Epidermal melanocyte (primary cell): ENCODE measurements around the gene HPF1.
"Not testable (repeated sequence)": the region's sequence is repeated elsewhere in the genome, so short reads cannot be mapped to it uniquely, and the experiment has no call there.

Experiments used
- DNase-seq: peaks from one replicate; pipeline ENCODE4 v3.0.0; 2011; ENCODE audit warnings: low spot score; ENCODE audit not compliant: insufficient read length

Gene HPF1

DNA sequence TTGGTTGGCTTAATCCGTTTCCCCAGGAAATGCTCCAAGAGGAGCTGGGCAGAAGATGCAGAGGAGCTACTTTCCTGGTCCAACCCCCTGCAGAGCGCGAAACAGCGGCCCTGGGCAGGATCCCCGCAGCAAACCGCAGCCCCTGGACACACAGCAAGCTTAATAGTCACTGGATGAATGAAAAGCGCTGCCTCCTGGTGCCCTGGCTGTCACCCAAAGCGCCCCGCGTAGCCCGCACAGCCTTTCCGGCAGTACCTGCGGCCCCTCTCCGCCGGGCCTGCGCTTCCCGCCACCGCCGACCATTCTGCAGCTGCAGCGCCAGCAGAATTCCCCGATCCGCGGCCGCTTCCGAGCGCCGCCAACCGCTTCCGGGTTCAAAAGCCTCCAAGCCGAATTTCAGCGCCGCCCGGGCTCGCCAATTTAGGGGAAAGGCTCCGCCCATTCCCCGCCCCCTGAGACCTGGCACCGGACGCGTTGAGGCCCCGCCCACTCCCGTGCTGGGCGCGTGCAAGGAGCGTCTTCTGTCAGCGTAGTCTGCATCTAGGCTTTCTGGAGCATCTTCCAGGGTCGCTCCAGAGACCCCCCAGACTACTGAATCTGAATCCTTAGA lies at the start of gene HPF1:
TSS of gene HPF1 (minus strand) at position 370 of the 610 bp plus-strand sequence. CDS start at position 303, 67 bp downstream.
- peak; percentile 86 for DNase-seq

DNA sequence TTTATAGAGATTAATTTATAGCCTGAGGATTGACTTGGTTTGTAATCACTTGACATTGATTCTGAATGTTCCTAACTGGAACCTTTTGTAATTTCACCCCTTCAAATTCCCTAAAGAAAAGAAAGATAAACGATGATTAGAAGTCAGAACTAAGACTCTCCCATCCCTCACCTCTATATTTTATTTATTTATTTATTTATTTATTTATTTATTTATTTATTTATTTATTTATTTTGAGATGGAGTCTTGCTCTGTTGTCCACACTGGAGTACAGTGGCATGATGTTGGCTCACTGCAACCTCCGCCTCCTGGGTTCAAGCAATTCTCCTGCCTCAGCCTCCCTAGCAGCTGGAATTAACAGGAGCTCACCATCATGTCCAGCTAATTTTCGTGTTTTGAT lies 49.0 kb upstream of the HPF1 start:
- DNase-seq: not testable (repeated sequence)

DNA sequence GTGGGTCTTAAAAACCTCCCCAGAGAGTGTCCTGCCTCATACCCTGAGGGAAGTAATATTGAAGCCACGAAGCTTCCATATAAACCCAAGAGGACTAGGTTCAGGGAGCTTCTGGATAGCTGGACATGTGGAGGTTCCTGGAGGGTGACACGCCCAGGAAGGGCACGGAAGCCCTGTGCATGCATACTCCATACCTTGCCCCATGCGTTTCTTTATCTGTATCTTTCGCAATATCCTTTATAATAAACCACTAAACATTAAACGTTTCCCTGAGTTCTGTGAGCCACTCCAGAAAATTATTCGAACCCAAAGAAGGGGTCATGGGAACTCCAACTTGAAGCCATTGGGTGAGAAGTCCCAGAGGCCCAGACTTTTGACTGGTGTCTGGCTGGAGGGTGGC lies 45.7 kb upstream of the HPF1 start:
- DNase-seq: no peak

DNA sequence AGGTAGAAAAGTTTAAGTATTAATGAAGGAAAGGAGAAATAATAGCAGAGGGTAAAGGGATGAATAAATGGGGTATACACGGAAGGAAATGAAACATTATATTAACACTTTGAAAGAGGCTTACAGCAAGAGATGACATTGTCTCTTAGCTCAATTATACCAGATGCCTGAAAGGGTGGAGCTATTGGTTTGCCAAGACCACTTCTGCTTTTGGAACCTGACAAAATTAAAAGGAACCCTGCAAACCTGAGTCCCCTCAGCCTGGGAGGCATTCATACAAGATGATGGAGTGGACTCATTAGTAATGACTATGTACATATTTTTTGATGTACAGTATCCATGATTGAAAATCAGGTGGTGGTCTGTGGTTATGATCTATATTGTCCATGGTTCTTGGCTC lies 45.1 kb upstream of the HPF1 start:
- DNase-seq: no peak

DNA sequence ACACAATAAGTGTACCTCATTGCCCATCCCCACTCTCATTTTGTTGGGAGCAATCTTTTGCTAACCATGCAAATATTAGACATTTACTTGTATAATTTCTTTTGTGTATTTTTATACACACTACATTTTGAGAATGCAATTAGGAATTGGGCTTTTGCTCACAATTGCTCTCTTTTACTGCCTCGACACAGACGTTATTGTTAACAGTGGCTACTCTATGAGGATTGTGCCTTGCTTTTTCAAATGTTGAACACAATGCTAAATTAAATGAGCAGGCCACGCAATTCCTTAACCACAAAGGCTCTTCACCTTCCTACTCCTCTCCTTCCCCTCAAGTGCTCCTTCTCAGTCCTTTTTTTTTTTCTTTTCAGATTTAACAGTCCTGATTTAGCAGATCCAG lies 42.8 kb upstream of the HPF1 start:
- DNase-seq: no peak

DNA sequence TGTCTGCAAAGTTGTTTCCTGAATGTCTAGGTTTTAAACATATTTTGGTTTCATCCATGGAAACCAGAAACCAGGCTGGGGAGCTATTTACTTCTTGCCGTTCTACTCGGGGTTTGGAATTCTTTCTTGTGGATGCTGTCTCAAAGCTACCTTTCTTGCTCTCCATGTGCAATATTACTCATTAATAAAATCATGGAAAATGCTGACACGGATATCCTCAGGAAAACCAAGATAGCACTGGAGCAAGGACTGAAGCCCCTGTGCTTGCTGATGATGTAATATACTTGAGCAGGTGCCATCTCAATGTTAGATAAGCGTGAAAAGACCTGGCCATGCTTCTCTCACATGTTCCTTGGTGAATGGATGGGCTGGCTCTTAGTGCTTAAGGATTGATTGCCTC lies 41.5 kb upstream of the HPF1 start:
- DNase-seq: no peak

DNA sequence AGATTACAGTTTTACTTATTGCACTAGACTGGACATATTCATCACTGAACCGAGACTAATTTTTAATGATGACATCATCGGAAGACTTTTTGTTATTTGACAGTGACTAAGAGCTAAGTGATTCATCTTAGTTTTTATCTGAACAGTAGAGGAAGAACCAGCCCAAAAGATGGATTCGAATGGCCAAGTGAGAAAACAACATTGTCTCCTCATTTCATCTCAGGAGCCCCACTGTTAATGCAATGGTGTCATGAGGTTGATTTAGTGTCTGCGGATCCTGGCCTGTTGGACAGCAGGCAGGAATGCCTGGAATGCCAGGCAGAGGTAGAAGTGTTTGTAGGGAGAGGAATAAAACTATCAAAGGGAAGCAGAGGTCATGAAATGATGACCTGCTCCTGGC lies 37.8 kb upstream of the HPF1 start:
- no peak for DNase-seq

DNA sequence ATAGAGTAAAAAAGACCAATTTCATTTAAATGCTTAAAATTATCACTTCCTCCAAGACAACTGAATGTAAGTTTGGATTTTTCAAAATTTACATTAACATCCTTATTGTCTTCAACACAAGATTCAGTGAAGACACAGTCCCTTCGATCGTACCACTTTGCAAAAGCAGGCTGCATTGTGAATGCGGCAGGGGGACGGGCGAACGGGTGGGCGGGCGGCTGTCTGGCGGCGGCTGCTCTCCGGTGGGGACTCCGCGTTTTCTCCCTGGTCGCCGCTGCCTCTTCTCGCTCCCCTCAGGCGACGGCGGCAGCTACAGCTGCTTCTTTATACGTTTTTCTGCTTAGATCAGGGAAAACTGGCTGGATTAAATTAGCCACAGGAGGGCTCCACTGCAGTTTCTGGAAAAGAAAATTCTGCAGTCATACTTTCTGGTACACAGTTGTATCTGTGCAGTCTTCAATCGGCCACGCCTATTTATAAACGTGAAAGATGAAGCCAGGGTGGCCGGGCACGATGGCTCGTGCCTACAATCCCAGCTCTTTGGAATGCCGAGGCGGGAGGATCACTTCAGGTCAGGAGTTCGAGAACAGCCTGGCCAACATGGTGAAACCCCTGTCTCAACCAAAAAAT lies 33.9 kb upstream of the HPF1 start:
- DNase-seq: peak; percentile 46

DNA sequence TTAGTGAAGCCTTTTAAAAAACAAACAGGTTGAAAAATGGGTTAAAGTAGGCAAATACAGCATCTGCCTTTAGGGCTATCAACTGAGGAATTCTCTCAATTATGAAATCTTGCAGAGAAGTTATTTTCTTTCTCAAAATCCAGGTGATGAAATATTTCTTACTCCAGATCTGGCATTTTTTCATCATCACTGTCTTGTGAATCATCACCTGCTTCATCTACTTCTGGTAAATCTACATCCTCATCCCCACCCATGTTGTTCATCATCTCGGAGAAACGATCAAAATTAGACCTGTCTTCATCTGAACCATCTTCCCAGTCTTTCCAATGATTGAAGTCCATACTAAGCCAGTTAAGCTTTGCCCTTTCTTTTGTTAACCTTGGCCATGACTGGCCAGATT lies 33.3 kb upstream of the HPF1 start:
- DNase-seq: no peak

DNA sequence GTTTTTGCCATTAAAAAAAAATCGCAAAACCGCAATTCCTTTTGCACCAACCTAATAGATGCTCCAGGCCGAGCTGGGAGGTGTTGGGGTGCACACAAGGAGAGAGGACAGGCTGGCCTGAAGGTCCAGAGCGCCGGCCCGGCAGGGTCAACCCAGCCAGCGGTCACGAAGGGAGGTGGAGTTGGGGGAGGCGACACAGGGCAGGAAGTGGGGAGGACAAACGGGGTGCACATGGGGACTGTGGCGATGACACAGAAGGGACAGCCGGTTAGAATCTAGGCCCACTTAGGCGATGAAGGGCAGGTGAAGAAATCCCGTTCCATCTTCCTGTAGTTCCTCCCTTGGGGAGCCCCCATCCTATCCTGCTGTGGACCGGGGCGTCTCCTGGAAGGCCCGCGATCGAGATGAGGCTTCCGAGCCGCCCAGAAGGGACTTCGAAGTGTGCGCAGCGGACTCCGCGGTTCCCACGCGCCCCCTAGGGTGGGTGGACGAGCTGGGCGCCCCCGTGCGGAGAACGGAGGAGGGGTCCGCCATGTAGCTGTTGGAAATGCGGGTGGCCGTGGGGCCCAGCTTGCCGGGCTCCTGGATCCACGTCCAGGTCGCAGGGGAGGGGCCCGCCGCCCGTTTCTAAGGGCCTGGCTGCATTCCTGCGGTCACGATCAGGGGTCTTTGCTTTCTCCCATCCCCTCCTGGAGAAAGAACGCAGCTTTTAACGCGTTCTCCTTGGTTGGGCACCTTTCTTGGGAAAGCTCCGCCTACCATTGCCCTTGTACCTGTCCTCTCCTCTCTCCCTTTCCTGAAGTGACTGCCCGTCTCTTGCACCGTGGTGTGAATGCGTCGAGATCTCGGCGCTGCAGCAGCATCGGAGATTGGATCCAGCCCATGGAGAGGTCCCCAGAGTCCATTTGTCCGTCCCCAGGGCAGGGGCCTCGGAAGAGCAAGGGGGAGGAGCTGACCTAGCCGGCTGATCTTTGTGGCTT lies 17.0 kb upstream of the HPF1 start:
- no peak for DNase-seq

DNA sequence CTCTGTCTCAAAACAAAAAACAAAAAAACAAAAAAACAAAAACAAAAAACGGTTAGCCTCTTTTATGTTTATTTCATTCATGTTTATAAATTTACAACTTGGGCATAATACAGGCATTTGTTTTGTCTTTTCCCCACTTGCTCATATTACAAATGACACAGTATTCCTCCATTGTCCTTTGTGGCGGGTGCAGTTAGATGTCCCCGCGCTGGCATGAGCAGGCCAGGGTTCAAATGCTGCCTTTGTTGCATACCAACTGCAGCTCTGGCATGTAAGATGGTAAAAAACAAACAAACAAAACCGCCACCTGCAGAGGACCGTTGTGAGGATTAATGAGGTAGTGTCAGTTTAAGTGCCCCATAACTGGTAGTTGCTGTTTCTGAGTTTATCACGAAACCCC lies 16.1 kb upstream of the HPF1 start:
- DNase-seq: no peak

DNA sequence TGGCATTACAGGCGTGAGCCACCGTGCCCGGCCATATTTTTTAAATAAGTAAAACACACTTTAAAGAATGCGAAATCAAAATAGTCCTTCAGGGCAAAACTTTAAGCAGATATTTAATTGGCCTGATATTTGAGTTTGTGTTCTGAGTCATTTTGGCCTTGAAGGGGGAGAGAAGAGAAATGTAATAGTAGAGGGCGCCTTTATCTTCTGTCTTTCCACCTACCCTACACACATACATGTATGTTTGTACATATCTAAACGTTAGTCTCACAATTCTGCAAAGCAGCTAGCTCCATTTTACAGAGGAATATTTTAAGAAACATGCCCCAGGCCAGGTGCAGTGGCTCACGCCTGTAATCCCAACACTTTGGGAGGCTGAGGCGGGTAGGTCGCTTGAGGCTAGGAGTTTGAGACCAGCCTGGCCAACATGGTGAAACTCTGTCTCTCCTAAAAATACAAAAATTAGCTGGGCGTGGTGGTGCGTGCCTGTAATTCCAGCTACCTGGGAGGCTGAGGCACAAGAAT lies 13.9 kb upstream of the HPF1 start:
- DNase-seq: not testable (repeated sequence)

DNA sequence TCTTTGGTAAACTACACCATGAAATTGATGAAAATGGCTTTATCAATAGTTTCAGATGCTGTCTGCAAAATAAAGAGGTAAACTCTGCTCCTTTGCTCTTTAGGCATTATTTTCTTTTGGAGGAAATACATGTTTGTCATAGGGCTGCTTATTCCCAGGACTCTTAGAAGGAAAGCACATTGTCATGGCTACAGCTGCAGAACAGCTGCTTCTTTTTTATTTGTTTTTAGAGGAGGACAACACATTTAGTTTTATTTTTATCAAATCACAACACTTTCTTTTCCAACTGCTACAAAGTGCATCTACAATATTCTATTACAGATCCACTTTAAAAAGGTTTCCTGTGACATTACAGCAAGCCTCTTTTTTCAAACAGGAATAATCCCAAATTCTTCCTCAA lies 12.7 kb upstream of the HPF1 start:
- no peak for DNase-seq

DNA sequence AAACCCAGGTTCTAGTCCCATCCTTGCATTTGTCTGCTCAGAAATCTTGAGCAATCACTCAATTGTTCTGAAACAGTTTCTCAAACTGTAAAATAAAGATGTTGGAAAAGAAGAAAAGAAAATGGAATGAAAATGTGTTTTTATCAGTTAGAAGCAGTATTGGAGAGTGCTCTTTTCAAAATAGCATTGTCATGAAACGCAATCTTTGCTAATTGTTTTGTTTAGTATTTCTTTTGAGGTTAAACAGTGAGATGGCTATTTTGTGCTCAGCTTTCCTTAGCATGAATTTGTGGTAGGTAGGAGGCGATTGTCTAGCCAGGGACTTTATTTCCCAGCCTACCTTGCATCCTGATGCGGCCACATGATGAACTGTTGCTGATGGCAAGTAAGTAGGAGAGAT lies 10.6 kb upstream of the HPF1 start:
- DNase-seq: no peak

DNA sequence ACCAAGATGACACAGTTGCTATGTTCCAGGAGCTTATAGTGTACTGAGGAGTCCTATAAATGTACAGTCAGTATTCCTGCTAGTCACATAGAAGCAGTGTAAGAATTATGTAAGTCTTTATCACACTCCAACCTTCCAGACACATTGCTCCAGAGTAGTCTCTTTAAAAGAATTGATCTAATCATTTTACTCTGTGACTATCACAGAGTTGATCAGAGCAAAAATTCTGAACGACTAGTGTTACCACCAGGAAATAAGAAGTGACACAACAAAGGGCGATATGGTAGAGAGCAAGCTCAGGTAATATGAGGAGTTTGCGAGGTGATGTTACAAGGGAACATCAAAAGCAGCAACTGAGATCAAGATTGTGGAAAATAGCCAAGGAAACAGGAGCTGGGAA lies 9.0 kb upstream of the HPF1 start:
- no peak for DNase-seq

DNA sequence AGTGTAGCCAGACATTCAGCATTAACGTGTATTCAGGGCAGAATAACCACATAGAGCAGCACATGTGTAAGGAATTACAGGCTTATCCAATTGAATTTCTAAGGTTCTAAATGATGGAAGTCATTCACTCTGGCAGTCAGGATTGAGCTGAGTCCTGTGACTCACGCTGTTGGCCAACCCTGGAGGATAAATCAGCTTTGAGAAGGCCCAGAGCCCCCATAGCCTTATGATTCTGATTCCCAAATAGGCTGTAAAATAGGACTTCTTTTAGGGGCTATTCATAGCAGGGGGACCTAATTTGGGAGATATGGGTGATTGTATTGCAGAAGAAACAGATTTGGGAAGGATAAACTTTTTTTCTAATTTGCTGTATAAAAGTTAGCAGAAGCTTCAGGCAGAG lies 8.1 kb upstream of the HPF1 start:
- no peak for DNase-seq

DNA sequence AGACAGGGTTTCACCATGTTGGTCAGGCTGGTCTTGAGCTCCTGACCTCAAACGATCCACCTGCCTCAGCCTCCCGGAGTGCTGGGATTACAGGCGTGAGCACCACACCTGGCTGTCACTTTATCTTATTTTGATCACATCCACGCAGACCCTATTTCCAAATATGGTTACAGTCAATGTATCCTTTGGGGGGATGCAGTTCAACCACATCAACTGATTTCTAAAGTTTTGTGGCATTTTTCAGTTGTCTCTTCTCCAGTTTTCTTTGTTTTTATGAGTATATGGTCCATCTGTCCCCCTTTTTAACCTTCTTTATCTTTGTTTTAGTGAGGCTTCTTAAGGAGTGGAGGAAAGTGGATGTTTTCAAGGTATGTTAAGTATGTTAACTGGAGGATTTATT lies 4.1 kb upstream of the HPF1 start:
- DNase-seq: no peak

DNA sequence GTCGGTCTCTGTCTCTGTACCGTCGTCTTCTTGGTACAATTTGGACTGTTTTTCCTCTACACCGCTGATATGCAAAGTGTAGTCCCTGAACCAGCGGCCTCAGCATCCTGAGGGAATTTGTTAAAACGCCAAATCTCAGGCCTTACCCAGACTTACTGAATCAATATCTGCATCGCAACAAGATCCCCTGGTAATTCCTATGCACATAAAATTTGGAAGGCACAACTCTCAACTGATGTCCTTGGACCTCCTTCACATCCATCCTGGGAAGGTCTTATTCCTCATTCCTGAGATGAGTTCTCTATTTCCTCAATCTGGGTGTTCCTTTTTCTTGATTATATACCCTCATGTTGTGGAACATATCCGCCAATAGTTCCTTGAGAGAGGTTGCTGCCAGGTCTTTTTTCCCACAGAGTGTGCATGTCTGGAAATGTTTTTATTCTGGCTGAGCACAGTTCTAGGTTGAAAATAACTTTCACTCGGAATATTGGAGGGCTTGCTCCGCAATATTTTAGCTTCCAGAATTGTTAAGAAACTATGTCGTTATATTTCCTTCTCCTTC lies 738 bp upstream of the HPF1 start:
- DNase-seq: no peak

DNA sequence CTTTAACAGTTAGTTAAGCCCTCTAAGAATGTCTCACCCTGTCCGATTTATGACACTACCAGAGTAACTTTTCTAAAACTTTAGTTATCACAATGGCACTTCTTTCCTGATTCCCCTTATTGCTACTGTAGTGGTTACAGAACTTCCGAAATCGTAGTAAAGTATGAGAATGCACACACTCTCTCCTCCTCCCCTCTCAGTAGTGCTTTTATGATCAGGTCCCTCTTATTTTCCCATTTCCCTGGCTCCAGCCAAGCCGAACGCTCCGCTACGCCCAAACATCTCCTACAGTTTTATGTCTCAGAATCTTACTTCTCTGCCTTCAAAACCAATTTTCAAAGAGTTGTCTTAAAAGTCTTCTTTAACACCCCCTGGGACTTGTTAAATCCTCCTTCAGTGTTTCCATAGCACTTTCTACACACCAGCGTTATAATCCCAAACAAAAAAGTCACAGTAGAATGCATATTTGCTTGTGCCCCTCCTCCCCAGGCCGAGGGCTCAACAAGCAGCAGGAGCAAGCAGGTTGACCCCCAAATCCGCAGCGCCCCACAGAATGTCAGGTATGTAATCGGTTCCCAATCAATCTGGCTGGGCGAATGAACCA lies 671 bp downstream of the HPF1 start:
- DNase-seq: no peak

DNA sequence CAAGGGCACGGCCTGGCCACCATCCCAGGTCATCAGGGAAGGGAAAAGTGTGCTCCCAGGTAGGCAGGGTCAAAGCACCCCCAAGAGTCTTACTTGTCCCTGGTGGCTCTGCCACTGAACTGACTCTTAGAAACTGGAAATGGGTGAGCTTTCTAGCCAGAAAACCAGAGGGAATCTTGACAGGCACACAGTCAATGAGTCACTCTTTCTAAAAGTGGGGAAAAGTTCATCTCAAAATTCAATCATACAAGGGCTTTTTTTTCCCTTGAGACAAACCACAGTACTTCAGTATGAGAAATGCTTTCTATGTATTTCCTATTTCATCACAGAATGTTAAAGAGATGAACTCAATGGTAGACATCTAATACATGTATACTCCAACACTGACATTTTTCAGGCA lies 12.5 kb downstream of the HPF1 start:
- no peak for DNase-seq

DNA sequence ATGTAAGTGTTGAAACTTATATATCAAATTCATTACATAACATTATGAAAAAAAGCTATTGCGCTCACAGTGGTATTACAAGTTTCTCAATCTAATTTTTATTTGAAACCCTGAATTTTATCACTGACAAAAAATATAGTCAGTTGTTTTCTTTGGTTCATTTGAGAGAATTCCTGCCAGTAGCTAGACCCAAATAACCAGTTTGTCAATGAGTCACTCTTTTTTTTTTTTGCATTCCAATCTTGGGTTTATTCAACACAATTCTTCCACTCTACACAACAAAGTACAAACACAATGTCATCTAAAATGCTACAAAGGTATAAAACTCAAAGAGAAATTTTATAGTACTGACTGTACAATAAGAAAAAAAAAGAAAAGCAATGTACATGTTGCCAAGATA lies 13.1 kb downstream of the HPF1 start:
- no peak for DNase-seq
